Measurements from ENCODE around the gene PYROXD2.

Gene PYROXD2

GRCh38 chr10:98433371-98433770, 18.4 kb upstream of the PYROXD2 start:
- no peak overlapping the region for H3K23ac ChIP-seq (ENCODE audit: low read length)
- no peak overlapping the region for H2BK15ac ChIP-seq (replicated peaks; ENCODE audit: low read depth)
- H4K5ac ChIP-seq (ENCODE audit: low read length), result no peak overlapping the region
- H3K56ac ChIP-seq (ENCODE audit: low read length), result no peak overlapping the region
- H3K9ac ChIP-seq (ENCODE audit: low read length), result no peak overlapping the region
- no peak overlapping the region for H2BK120ac ChIP-seq (ENCODE audit: low read depth, low read length)
- no peaks in the 10 kb centered on the region for H3K27me3 ChIP-seq (ENCODE audit: insufficient read depth, low read length, poor library complexity)
- H3K79me2 ChIP-seq (ENCODE audit: control insufficient read depth, insufficient read depth, low read length), result no peaks in the 10 kb centered on the region
- no peak overlapping the region for H3K4ac ChIP-seq (ENCODE audit: low read depth, low read length)
- no peak overlapping the region for H3K4me2 ChIP-seq (ENCODE audit: low read length)
- H3K18ac ChIP-seq (ENCODE audit: low read length), result no peak overlapping the region
- WGBS (ENCODE audit: extremely low coverage, insufficient coverage, low lambda C conversion rate), result no CpG with 5 or more reads among the region's 1 CpG
- no peaks in the 10 kb centered on the region for H3K79me1 ChIP-seq (ENCODE audit: low read length)
- no peak overlapping the region for H3K4me3 ChIP-seq (ENCODE audit: low read length)
- H3K27ac ChIP-seq (ENCODE audit: low read depth, low read length), result no peak overlapping the region
- no peak for DNase-seq
- no peak overlapping the region for H4K8ac ChIP-seq (ENCODE audit: low read depth, low read length)
- H2AK5ac ChIP-seq (ENCODE audit: low read length), result no peak overlapping the region
- peaks cover 9% of the 10 kb centered on the region for H3K36me3 ChIP-seq (ENCODE audit: control insufficient read depth, insufficient read depth, low read length)
- H2BK5ac ChIP-seq (ENCODE audit: low read length), result no peak overlapping the region
- no peaks in the 10 kb centered on the region for H3K4me1 ChIP-seq (ENCODE audit: control insufficient read depth, low read depth, low read length)

- Histone ChIP-seq H3K56ac (ENCODE audit: low read length) (no peak overlapping the region), H3K9ac (ENCODE audit: low read length) (no peak overlapping the region), H3K79me1 (ENCODE audit: low read length) (no peaks in the 10 kb centered on the region), H3K18ac (ENCODE audit: low read length) (no peak overlapping the region), H2AK5ac (ENCODE audit: low read length) (no peak overlapping the region), H2BK120ac (ENCODE audit: low read depth, low read length) (no peak overlapping the region), H3K27me3 (ENCODE audit: insufficient read depth, low read length, poor library complexity) (no peaks in the 10 kb centered on the region), H3K4me2 (ENCODE audit: low read length) (no peak overlapping the region), H3K4me3 (ENCODE audit: low read length) (no peak overlapping the region), H3K27ac (ENCODE audit: low read depth, low read length) (no peak overlapping the region), H3K79me2 (ENCODE audit: control insufficient read depth, insufficient read depth, low read length) (no peaks in the 10 kb centered on the region), H4K5ac (ENCODE audit: low read length) (no peak overlapping the region), H3K4me1 (ENCODE audit: control insufficient read depth, low read depth, low read length) (no peaks in the 10 kb centered on the region), H3K23ac (ENCODE audit: low read length) (no peak overlapping the region), H2BK15ac (replicated peaks; ENCODE audit: low read depth) (no peak overlapping the region), H4K8ac (ENCODE audit: low read depth, low read length) (no peak overlapping the region), H2BK5ac (ENCODE audit: low read length) (no peak overlapping the region), H3K36me3 (ENCODE audit: control insufficient read depth, insufficient read depth, low read length) (peaks cover 9% of the 10 kb centered on the region), H3K4ac (ENCODE audit: low read depth, low read length) (no peak overlapping the region)
- DNase-seq, result no peak
- no CpG with 5 or more reads among the region's 1 CpG for WGBS (ENCODE audit: extremely low coverage, insufficient coverage, low lambda C conversion rate)
These were observed 17.3 kb upstream of the PYROXD2 start for GRCh38 chr10:98432330-98432729.

GRCh38 chr10:98431016-98431415, 16.0 kb upstream of the PYROXD2 start:
- Histone ChIP-seq H3K9ac (ENCODE audit: low read length) (no peak overlapping the region), H2BK15ac (replicated peaks; ENCODE audit: low read depth) (no peak overlapping the region), H3K4me2 (ENCODE audit: low read length) (no peak overlapping the region), H3K23ac (ENCODE audit: low read length) (no peak overlapping the region), H3K36me3 (ENCODE audit: control insufficient read depth, insufficient read depth, low read length) (peaks cover 9% of the 10 kb centered on the region), H3K4me3 (ENCODE audit: low read length) (no peak overlapping the region), H2BK120ac (ENCODE audit: low read depth, low read length) (no peak overlapping the region), H3K4ac (ENCODE audit: low read depth, low read length) (no peak overlapping the region), H2BK5ac (ENCODE audit: low read length) (no peak overlapping the region), H3K27ac (ENCODE audit: low read depth, low read length) (no peak overlapping the region), H3K27me3 (ENCODE audit: insufficient read depth, low read length, poor library complexity) (no peaks in the 10 kb centered on the region), H3K18ac (ENCODE audit: low read length) (no peak overlapping the region), H3K79me2 (ENCODE audit: control insufficient read depth, insufficient read depth, low read length) (no peaks in the 10 kb centered on the region), H4K5ac (ENCODE audit: low read length) (no peak overlapping the region), H2AK5ac (ENCODE audit: low read length) (no peak overlapping the region), H3K56ac (ENCODE audit: low read length) (no peak overlapping the region), H4K8ac (ENCODE audit: low read depth, low read length) (no peak overlapping the region), H3K79me1 (ENCODE audit: low read length) (no peaks in the 10 kb centered on the region), H3K4me1 (ENCODE audit: control insufficient read depth, low read depth, low read length) (no peaks in the 10 kb centered on the region)
- no peak for DNase-seq
- WGBS (ENCODE audit: extremely low coverage, insufficient coverage, low lambda C conversion rate), result no CpG with 5 or more reads among the region's 8 CpGs

- no CpG with 5 or more reads among the region's 8 CpGs for WGBS (ENCODE audit: extremely low coverage, insufficient coverage, low lambda C conversion rate)
- Histone ChIP-seq H3K4ac (ENCODE audit: low read depth, low read length) (no peak overlapping the region), H3K79me1 (ENCODE audit: low read length) (no peaks in the 10 kb centered on the region), H2BK15ac (replicated peaks; ENCODE audit: low read depth) (no peak overlapping the region), H3K56ac (ENCODE audit: low read length) (no peak overlapping the region), H2BK120ac (ENCODE audit: low read depth, low read length) (no peak overlapping the region), H3K23ac (ENCODE audit: low read length) (no peak overlapping the region), H4K5ac (ENCODE audit: low read length) (no peak overlapping the region), H3K27ac (ENCODE audit: low read depth, low read length) (no peak overlapping the region), H3K27me3 (ENCODE audit: insufficient read depth, low read length, poor library complexity) (no peaks in the 10 kb centered on the region), H2BK5ac (ENCODE audit: low read length) (no peak overlapping the region), H4K8ac (ENCODE audit: low read depth, low read length) (no peak overlapping the region), H3K4me1 (ENCODE audit: control insufficient read depth, low read depth, low read length) (no peaks in the 10 kb centered on the region), H2AK5ac (ENCODE audit: low read length) (no peak overlapping the region), H3K9ac (ENCODE audit: low read length) (no peak overlapping the region), H3K4me3 (ENCODE audit: low read length) (no peak overlapping the region), H3K79me2 (ENCODE audit: control insufficient read depth, insufficient read depth, low read length) (no peaks in the 10 kb centered on the region), H3K18ac (ENCODE audit: low read length) (no peak overlapping the region), H3K4me2 (ENCODE audit: low read length) (no peak overlapping the region), H3K36me3 (ENCODE audit: control insufficient read depth, insufficient read depth, low read length) (peaks cover 9% of the 10 kb centered on the region)
- no peak for DNase-seq
These were observed 15.4 kb upstream of the PYROXD2 start for GRCh38 chr10:98430427-98430826.

GRCh38 chr10:98429320-98430072, 14.5 kb upstream of the PYROXD2 start:
- Histone ChIP-seq H4K8ac (ENCODE audit: low read depth, low read length) (no peak overlapping the region), H3K79me2 (ENCODE audit: control insufficient read depth, insufficient read depth, low read length) (no peaks in the 10 kb centered on the region), H3K27me3 (ENCODE audit: insufficient read depth, low read length, poor library complexity) (no peaks in the 10 kb centered on the region), H3K4me3 (ENCODE audit: low read length) (no peak overlapping the region), H2BK15ac (replicated peaks; ENCODE audit: low read depth) (no peak overlapping the region), H2BK120ac (ENCODE audit: low read depth, low read length) (no peak overlapping the region), H3K23ac (ENCODE audit: low read length) (no peak overlapping the region), H3K36me3 (ENCODE audit: control insufficient read depth, insufficient read depth, low read length) (peaks cover 3% of the 10 kb centered on the region), H2BK5ac (ENCODE audit: low read length) (no peak overlapping the region), H3K4me2 (ENCODE audit: low read length) (no peak overlapping the region), H3K27ac (ENCODE audit: low read depth, low read length) (no peak overlapping the region), H3K18ac (ENCODE audit: low read length) (no peak overlapping the region), H3K4ac (ENCODE audit: low read depth, low read length) (no peak overlapping the region), H3K4me1 (ENCODE audit: control insufficient read depth, low read depth, low read length) (no peaks in the 10 kb centered on the region), H4K5ac (ENCODE audit: low read length) (no peak overlapping the region), H3K9ac (ENCODE audit: low read length) (no peak overlapping the region), H3K56ac (ENCODE audit: low read length) (no peak overlapping the region), H2AK5ac (ENCODE audit: low read length) (no peak overlapping the region), H3K79me1 (ENCODE audit: low read length) (no peaks in the 10 kb centered on the region)
- no peak for DNase-seq
- WGBS (ENCODE audit: extremely low coverage, insufficient coverage, low lambda C conversion rate), result no CpG with 5 or more reads among the region's 22 CpGs

- no peak overlapping the region for H2BK15ac ChIP-seq (replicated peaks; ENCODE audit: low read depth)
- H3K27me3 ChIP-seq (ENCODE audit: insufficient read depth, low read length, poor library complexity), result no peaks in the 10 kb centered on the region
- DNase-seq, result no peak
- H3K23ac ChIP-seq (ENCODE audit: low read length), result no peak overlapping the region
- no peak overlapping the region for H4K8ac ChIP-seq (ENCODE audit: low read depth, low read length)
- H3K36me3 ChIP-seq (ENCODE audit: control insufficient read depth, insufficient read depth, low read length), result peaks cover 3% of the 10 kb centered on the region
- H2BK5ac ChIP-seq (ENCODE audit: low read length), result no peak overlapping the region
- H4K5ac ChIP-seq (ENCODE audit: low read length), result no peak overlapping the region
- H3K4ac ChIP-seq (ENCODE audit: low read depth, low read length), result no peak overlapping the region
- H3K4me1 ChIP-seq (ENCODE audit: control insufficient read depth, low read depth, low read length), result no peaks in the 10 kb centered on the region
- H2AK5ac ChIP-seq (ENCODE audit: low read length), result no peak overlapping the region
- no peaks in the 10 kb centered on the region for H3K79me2 ChIP-seq (ENCODE audit: control insufficient read depth, insufficient read depth, low read length)
- H3K4me2 ChIP-seq (ENCODE audit: low read length), result no peak overlapping the region
- no peak overlapping the region for H3K4me3 ChIP-seq (ENCODE audit: low read length)
- WGBS (ENCODE audit: extremely low coverage, insufficient coverage, low lambda C conversion rate), result no CpG with 5 or more reads among the region's 7 CpGs
- no peak overlapping the region for H3K9ac ChIP-seq (ENCODE audit: low read length)
- no peak overlapping the region for H3K27ac ChIP-seq (ENCODE audit: low read depth, low read length)
- H3K56ac ChIP-seq (ENCODE audit: low read length), result no peak overlapping the region
- H3K79me1 ChIP-seq (ENCODE audit: low read length), result no peaks in the 10 kb centered on the region
- no peak overlapping the region for H2BK120ac ChIP-seq (ENCODE audit: low read depth, low read length)
- no peak overlapping the region for H3K18ac ChIP-seq (ENCODE audit: low read length)
These were observed 12.1 kb upstream of the PYROXD2 start for GRCh38 chr10:98427011-98427515.

Measured in mesendoderm (in vitro differentiated cells).